ENCODE results near the gene C6orf89.

- no peak for TF ChIP-seq BRCA1 (IDR thresholded peaks at IDR 0.05; ENCODE audit: low read depth, low read length)
- no peak for TF ChIP-seq CHD1 (IDR thresholded peaks at IDR 0.05; ENCODE audit: low read depth, low read length)
- no peak for TF ChIP-seq NRF1 (IDR thresholded peaks at IDR 0.05; ENCODE audit: low read depth, low read length)
- no peak for TF ChIP-seq E2F6 (IDR thresholded peaks at IDR 0.05)
- no peak for TF ChIP-seq MAX (IDR thresholded peaks at IDR 0.05)
- TF ChIP-seq EZH2 (IDR thresholded peaks at IDR 0.05; ENCODE audit: low read depth, low read length, severe bottlenecking) = no peak
- TF ChIP-seq CTCF (IDR thresholded peaks at IDR 0.05; ENCODE audit: control extremely low read depth in 1 of 3, insufficient read depth in 1 of 3, low read depth in 1 of 3, low read length in 3 of 3) = no peak
- TF ChIP-seq TCF12 (IDR thresholded peaks at IDR 0.05; ENCODE audit: low read depth, low read length) = no peak
- TF ChIP-seq TEAD4 (IDR thresholded peaks at IDR 0.05; ENCODE audit: low read depth, low read length) = no peak
- TF ChIP-seq EP300 (IDR thresholded peaks at IDR 0.05; ENCODE audit: borderline replicate concordance in 1 of 2, low read depth in 2 of 2, low read length in 2 of 2) = no peak
- TF ChIP-seq PHF8 (conservative IDR thresholded peaks at IDR 0.05; ENCODE audit: low read depth, low read length) = no peak
Measured at GRCh38 chr6:36925809-36926208, 40.1 kb downstream of the C6orf89 start.
